Urothelium cell line (cell line): ENCODE measurements around the gene MFAP3L.
A peak's percentile ranks its signal among the peaks of the same experiment; 100 is the strongest.

Experiments used
- DNase-seq: peaks from one replicate; pipeline ENCODE4 v3.0.0; 2011; ENCODE audit warnings: low spot score, mixed read lengths
- FAIRE-seq: peaks from 2 replicates; lab custom pipeline; 2011; peaks lifted over from hg19 to GRCh38; lab: Jason Lieb, UNC

MFAP3L gene

GRCh38 chr4:170025523-170026252, 507 bp downstream of the MFAP3L start:
- FAIRE-seq (no peak), DNase-seq (peak; percentile 48)

DNA sequence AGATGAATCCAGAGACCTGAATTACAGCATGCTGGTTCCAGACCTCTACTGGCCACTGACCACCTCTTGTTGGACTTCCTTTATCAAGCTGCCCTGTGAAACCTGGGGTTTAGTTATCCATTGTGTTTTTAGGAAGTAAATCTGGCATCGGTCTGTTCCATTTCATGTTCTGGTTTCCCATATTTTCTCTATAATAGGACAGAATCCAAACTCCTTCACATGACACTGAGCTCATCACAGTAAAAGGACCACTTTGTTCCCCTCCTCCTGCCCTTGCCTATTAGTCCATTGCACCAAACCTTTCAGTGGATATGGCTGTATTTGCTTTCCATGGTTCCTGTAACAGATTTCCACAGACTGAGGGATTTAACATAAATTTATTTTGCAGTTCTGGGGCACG, 4.0 kb downstream of the MFAP3L start:
- no peak for FAIRE-seq
- DNase-seq, result no peak

DNA sequence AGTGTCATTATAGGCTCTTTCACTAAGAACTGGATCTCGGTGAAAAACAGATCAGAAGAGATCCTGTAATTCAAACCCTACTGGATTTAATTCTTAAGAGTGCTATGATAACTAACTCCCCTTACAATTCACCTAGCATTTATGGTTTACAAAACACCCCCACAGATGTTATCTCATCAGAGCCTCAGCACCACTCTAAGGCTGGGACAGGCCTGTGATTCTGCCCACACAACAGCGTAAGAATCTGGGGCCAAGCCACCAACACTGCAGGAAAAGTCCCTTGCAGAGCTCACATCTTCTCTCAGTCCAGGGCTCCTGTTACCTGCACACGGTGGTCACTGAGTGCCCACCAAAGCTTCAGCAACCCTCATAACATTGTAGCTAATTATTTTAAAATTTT, 8.9 kb downstream of the MFAP3L start:
- FAIRE-seq, result no peak
- DNase-seq, result no peak

GRCh38 chr4:170015285-170015684, 10.9 kb downstream of the MFAP3L start:
- DNase-seq (no peak), FAIRE-seq (no peak)

GRCh38 chr4:170014359-170015011, 11.7 kb downstream of the MFAP3L start:
- DNase-seq (no peak), FAIRE-seq (no peak)

GRCh38 chr4:170012629-170012958, 13.6 kb downstream of the MFAP3L start:
- FAIRE-seq (no peak), DNase-seq (no peak)

GRCh38 chr4:170011921-170012628, 14.1 kb downstream of the MFAP3L start:
- DNase-seq (no peak), FAIRE-seq (no peak)

DNA sequence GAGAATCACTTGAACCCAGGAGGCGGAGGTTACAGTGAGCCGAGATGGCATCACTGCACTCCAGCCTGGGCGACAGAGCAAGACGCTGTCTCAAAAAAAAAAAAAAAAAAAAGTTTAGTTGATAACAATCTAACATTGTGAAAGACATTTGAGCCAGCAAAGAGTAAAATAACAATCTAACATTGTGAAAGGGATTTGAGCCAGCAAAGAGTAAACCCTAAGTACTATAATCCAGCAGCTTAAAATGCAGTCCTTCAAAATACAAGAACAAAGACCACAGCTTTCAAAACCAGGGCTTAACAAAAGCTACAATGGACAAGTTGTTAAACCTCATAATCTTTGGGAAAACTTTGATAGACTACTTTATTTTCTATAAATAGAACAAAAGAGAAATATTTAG, 16.9 kb downstream of the MFAP3L start:
- no peak for FAIRE-seq

DNA sequence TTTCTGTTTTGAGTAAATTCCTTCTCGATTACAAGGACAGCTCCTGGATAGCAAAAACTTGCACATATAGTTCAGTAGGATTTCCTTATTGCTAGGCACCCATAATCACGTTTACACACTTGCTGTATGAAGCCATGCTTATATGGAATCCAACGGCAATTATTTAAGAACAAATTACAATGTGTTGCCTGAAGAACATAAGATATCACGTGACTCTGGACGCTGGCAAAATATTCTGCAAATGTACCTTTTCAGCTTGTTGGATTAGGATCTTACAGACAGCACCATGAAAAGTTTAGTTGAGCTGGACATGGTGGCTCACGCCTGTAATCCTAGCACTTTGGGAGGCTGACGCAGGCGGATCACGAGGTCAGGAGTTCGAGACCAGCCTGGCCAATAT, 17.4 kb downstream of the MFAP3L start:
- DNase-seq (no peak), FAIRE-seq (no peak)

More for the DNA sequence above, 16.9 kb downstream of the MFAP3L start:
- DNase-seq, result no peak

DNA sequence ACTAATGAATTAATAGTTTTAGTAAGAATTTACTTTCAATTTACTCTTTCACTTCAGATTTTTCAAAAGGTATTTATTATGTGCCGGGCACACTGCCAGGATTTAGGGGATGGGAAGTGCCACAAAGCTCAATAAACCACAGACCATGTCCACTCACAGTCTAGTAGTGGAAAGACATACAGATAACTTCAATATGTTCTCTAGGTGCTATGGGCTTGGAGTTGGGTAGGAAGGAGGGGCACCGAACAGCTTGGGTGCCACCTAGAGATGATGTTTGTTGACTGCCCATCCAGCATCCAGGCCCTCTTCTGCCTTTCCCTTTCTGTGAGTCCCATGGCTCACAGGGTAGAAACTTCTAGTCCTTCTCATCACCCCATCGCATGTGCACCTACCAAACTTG, 17.8 kb downstream of the MFAP3L start:
- peak; percentile 21 for DNase-seq
- FAIRE-seq, result no peak

DNA sequence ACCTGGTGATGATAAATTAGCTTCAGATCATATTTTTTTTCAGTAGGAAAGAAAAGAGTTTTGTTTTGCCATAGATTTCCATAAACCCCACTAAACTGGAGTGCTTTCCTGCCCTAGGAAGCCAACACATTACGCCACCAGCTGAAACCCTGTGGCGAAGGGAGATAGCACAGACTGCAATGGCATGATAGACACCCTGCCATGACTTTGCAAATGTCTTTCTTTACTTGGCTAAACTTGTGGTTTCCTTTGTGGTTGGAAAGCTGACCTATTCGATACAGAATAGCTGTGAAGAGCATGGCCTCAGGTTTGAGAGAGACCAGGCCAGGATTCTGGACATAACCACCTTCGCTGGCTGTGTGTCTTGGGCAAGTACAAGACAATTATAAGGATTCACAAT, 19.1 kb downstream of the MFAP3L start:
- FAIRE-seq, result no peak

GRCh38 chr4:170005472-170005871, 20.7 kb downstream of the MFAP3L start:
- no peak for FAIRE-seq
- DNase-seq, result no peak

More for the DNA sequence above, 19.1 kb downstream of the MFAP3L start:
- DNase-seq, result no peak

GRCh38 chr4:170004651-170005295, 21.4 kb downstream of the MFAP3L start:
- DNase-seq (peak; percentile 27), FAIRE-seq (no peak)

GRCh38 chr4:170003071-170004070, 22.8 kb downstream of the MFAP3L start:
- FAIRE-seq (no peak), DNase-seq (no peak)

DNA sequence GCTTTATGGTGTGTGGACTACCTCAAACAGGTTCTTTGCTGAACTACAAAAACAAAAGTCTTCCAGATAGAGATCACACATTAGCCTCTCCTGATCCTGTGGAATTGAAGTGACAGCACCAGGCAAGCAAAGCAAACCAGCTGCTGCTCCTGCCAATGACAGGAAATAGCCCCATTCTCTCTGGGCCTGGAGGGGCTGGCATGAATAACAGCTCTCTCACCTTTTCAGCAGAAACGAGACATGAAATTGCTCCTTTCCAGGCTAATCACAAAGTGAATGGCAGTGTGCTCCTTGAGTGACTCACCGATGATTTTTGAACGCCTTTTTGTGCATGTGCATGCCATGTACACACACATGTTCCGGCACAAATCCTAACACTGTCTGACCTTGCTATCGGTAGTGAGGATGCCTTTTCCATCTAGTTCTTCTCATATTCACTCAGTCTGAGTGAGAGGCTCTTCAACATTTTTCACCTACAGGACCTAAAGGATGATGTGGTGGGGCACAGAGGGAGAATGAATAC, 24.4 kb downstream of the MFAP3L start:
- FAIRE-seq, result no peak
- no peak for DNase-seq

DNA sequence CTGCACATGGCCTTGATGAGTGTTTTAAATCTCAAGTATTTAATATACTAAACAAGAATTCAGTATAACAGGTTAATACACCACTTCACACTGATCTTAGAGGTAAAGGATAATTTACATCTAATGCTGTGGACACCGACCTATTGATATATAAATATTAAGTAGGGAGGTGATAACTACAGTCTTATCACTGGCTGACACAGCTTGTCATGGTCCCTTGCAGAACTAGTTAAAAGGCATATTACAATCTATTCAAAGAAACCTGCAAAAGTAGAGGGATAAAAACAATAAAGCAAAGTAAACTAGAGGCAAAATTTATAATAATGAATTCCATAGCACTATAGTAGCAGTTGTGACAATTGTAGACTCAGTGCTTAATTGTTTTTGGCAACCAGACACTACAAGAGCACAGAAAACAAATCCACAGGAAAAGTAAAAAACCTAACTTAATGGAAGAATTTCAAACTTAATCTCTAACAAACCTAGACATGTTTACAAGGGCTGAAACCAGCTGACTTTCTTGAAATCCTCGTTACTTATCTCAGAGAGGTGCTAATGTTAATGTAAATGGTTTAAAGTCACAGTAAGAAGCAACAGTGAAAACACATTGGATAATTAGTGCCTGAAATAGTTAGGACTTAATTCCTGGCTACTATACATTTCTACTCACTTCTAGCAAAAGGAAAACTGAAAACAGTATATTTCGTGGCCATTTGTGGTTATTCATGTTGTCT, 25.0 kb downstream of the MFAP3L start:
- no peak for FAIRE-seq
- no peak for DNase-seq

- DNase-seq (no peak), FAIRE-seq (no peak)
These were observed 26.3 kb downstream of the MFAP3L start for GRCh38 chr4:169999923-170000322.

- no peak for DNase-seq
- no peak for FAIRE-seq
These were observed 27.2 kb downstream of the MFAP3L start for GRCh38 chr4:169998981-169999380.
